Activated CD4-positive, alpha-beta T cell treated with anti-CD3 and anti-CD28 coated beads, Interleukin-2, amount 10 ng/mL, durations not matched to agents 24 days and 14 days (primary cell): ENCODE data around the gene ZNF154. TPM values are rescaled to one million over a fixed set of nuclear protein-coding genes. Genes with fewer than 3 reads are reported as not detected.
A peak's percentile ranks its signal among the peaks of the same experiment; 100 is the strongest.

ENCODE experiments used
- DNase-seq: peaks from one replicate; pipeline ENCODE4 v3.0.0; 2022
- H3K27ac Mint-ChIP-seq: one replicate; pipeline ENCODE4 v1.8.0; 2022; ENCODE audit warnings: mild to moderate bottlenecking, mixed read lengths
- H3K27me3 Mint-ChIP-seq: one replicate; pipeline ENCODE4 v1.8.0; 2022; ENCODE audit warnings: mixed read lengths
- H3K36me3 Mint-ChIP-seq: one replicate; pipeline ENCODE4 v1.8.0; 2022; ENCODE audit warnings: low read depth, mild to moderate bottlenecking, mixed read lengths
- H3K4me1 Mint-ChIP-seq: one replicate; pipeline ENCODE4 v1.8.0; 2021; ENCODE audit warnings: mixed read lengths
- H3K4me3 Mint-ChIP-seq: one replicate; pipeline ENCODE4 v1.8.0; 2022; ENCODE audit warnings: mild to moderate bottlenecking, moderate library complexity, mixed read lengths
- H3K9me3 Mint-ChIP-seq: one replicate; pipeline ENCODE4 v1.8.0; 2021; ENCODE audit warnings: mixed read lengths
- intact Hi-C: fragments of 100-400 bp; cut with micrococcal nuclease; formaldehyde crosslinking; loops from one replicate; pipeline ENCODE4 v1.15.1; 2023
- total RNA-seq: library from RNA; stranded (reverse); gene quantifications from 2 replicates; pipeline ENCODE4 v1.2.3, GENCODE V29; 2022

ZNF154 gene
- total RNA-seq, 1 donor from 2014 or later, result 3.9 TPM

DNA sequence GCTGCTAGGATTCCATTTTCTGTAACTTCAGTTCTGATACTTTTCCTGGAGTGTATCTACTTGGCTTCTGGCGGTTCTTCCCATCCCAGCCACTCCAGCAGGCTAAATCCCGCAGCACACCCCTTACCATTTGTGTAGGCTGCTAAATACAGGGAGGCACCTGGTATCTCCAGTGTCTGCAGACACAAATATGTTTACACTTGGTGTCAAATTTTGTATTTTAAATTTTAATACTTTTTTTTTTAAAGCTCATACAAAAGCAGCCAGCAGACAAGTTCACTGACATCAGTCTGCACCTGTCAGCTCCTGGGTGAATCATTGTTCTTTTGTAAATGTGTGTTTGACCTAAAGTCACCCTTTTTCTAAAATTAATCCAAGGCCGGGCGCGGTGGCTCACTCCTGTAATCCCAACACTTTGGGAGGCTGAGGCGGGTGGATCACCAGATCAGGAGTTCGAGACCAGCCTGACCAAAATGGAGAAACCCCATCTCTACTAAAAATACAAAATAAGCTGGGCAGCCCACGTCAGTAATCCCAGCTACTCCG is 43.7 kb downstream of the ZNF154 start:
- peaks cover 8% of the 10 kb centered on the region for H3K27me3 Mint-ChIP-seq
- peaks cover 10% of the 10 kb centered on the region for H3K9me3 Mint-ChIP-seq
- H3K4me1 Mint-ChIP-seq, result peaks cover 3% of the 10 kb centered on the region
- H3K4me3 Mint-ChIP-seq, result peak overlapping the region; percentile 45
- H3K27ac Mint-ChIP-seq, result no peak overlapping the region
- H3K36me3 Mint-ChIP-seq, result no peaks in the 10 kb centered on the region
- DNase-seq, result no peak
- intact Hi-C loops, result no loop called here

DNA sequence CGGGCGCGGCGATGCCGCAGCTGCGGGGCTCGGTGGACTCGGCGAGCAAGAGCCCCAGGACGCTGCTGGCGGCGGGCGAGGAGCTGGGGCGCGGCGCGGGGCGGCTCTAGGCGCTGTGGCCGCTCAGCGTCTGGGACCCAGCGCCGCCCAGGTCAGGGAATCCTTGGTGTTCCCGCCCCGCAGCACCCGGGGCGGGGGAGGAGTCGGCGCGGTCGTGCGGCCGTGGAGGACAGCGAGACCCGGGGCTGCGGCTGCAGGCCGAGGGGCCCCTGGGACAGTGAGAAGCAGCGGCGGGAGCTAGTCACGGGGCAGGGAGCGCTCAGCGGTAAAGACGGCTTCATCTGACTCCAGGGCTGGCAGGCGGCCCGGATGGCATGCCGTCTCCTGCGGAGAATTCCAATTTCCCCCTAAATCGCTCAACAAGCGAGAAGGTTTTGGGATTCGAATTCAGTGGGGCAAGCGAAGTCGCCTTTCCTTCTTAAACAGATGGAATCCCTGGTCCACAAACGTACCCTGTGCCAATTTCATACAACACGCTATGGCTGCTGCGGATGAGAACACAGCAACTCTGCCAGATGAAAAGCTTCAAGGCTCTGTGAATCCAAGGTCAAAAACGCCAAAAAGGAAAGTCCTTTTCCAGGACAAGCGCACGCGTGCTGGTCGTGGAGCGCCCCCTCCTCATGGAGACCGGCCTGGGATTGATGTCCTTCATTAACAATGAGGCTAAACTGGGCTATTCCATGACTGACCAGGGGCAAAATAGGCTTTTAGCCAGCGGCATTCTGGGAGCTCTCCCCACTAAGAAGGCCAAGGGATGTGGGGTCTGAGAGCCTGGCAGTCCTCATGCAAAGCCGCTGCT is 44.5 kb downstream of the ZNF154 start:
- Mint-ChIP-seq H3K36me3 (no peaks in the 10 kb centered on the region), H3K27me3 (peaks cover 8% of the 10 kb centered on the region), H3K9me3 (peaks cover 14% of the 10 kb centered on the region), H3K4me3 (peak overlapping the region; percentile 87), H3K4me1 (peaks cover 3% of the 10 kb centered on the region), H3K27ac (no peak overlapping the region)
- intact Hi-C loops, result no loop called here
- peak; percentile 59 for DNase-seq

GRCh38 chr19:57656346-57656745 is 52.7 kb downstream of the ZNF154 start:
- peaks cover 60% of the 10 kb centered on the region for H3K9me3 Mint-ChIP-seq

DNA sequence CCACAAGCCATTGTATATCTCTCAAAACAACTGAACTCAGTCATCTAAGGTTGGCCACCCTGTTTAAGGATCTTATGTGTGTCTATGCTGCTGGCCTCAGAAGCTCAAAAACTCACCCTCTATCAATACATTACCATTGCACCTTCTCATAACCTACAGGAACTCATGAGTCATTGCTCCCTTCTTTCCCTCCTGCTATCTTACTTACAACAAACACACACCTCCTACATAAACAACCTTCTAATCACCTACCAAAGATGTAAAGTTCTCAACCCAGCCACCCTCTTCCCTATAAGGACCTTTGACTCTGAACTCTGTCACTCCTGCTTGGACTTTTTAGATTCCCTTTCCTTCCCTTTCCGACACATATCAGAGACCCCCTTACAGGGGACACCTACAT is 53.6 kb downstream of the ZNF154 start:
- peaks cover 3% of the 10 kb centered on the region for H3K36me3 Mint-ChIP-seq
- H3K4me3 Mint-ChIP-seq, result no peak overlapping the region
- intact Hi-C loops, result no loop called here
- H3K27ac Mint-ChIP-seq, result no peak overlapping the region
- peaks cover 58% of the 10 kb centered on the region for H3K9me3 Mint-ChIP-seq
- H3K4me1 Mint-ChIP-seq, result peaks cover 4% of the 10 kb centered on the region
- no peaks in the 10 kb centered on the region for H3K27me3 Mint-ChIP-seq
- DNase-seq, result no peak

More at GRCh38 chr19:57656346-57656745, 52.7 kb downstream of the ZNF154 start:
- H3K27ac Mint-ChIP-seq, result no peak overlapping the region
- no peaks in the 10 kb centered on the region for H3K27me3 Mint-ChIP-seq
- H3K4me3 Mint-ChIP-seq, result no peak overlapping the region
- H3K36me3 Mint-ChIP-seq, result peaks cover 3% of the 10 kb centered on the region
- intact Hi-C loops, result no loop called here
- peaks cover 3% of the 10 kb centered on the region for H3K4me1 Mint-ChIP-seq
- no peak for DNase-seq

GRCh38 chr19:57653689-57654088 is 55.3 kb downstream of the ZNF154 start:
- H3K9me3 Mint-ChIP-seq, result peaks cover 52% of the 10 kb centered on the region
- no peak overlapping the region for H3K27ac Mint-ChIP-seq
- H3K27me3 Mint-ChIP-seq, result no peaks in the 10 kb centered on the region
- peaks cover 3% of the 10 kb centered on the region for H3K36me3 Mint-ChIP-seq
- no peak for DNase-seq
- peaks cover 4% of the 10 kb centered on the region for H3K4me1 Mint-ChIP-seq
- H3K4me3 Mint-ChIP-seq, result no peak overlapping the region
- intact Hi-C loops, result no loop called here

DNA sequence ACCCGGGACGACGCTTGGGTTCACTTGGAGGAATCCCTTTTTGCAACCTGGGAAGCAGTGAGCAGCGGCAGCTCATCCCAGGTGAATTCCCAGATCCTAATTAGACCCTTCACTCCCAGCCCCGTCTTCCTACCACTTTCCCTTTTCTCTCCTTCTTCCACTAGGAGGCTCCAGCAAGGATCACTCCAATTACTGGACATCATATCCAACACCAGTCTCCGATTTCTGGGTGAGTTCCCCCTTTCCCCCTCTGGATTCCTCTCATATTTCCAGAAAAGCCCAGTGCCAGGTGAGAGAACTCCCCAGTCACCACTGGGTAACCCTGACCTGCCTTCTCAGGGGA is 57.4 kb downstream of the ZNF154 start:
- H3K9me3 Mint-ChIP-seq, result peaks cover 63% of the 10 kb centered on the region
- H3K27me3 Mint-ChIP-seq, result no peaks in the 10 kb centered on the region
- peak overlapping the region; percentile 5 for H3K4me3 Mint-ChIP-seq
- peaks cover 4% of the 10 kb centered on the region for H3K4me1 Mint-ChIP-seq
- H3K36me3 Mint-ChIP-seq, result peaks cover 3% of the 10 kb centered on the region
- no peak overlapping the region for H3K27ac Mint-ChIP-seq
- intact Hi-C loops, result no loop called here
- no peak for DNase-seq

DNA sequence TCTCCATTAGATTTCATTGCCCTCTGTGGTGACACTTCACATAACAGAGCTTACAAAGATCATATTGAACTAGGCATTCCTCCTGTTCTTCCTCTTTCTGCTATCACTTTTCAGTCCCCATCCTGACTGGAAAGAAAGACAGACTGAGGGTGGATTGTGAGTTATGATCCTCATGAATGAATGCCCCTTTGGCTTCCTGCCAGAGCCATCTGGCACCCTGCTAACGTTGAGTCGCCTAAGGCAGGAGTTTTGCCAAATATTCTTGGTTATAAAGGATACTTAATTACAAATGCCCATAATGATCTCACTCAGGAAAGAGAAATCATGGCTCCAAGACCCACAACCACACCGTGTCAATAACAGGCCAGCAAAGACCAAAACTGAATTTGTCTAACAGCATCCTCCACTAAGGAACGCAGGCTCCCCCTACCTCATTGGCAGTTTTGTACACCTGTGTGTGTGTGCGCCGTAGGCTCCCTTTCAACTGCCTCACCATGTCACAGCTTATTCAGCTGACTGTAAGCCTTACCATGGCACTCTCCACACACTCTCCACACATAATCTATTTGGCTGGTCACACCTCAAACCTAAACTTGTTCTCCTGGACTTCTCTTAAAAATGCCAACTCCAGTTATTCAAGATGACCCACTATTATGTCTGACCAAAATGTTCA is 60.5 kb downstream of the ZNF154 start:
- intact Hi-C loops, result no loop called here
- no peak overlapping the region for H3K4me3 Mint-ChIP-seq
- peaks cover 45% of the 10 kb centered on the region for H3K9me3 Mint-ChIP-seq
- no peaks in the 10 kb centered on the region for H3K27me3 Mint-ChIP-seq
- H3K4me1 Mint-ChIP-seq, result peaks cover 4% of the 10 kb centered on the region
- no peak overlapping the region for H3K27ac Mint-ChIP-seq
- DNase-seq, result no peak
- H3K36me3 Mint-ChIP-seq, result peaks cover 9% of the 10 kb centered on the region

Other genes starting within 250 kb of the ZNF154 start
- 2.5 and 2.8 TPM in 2 replicates for gene ZNF772, start 231.6 kb downstream of the ZNF154 start, total RNA-seq
- 4.6 and 4.9 TPM in 2 replicates for gene ZNF419, start 221.5 kb downstream of the ZNF154 start, total RNA-seq
- 4.9 and 5.1 TPM in 2 replicates for gene ZNF773, start 209.3 kb downstream of the ZNF154 start, total RNA-seq
- 4.0 and 4.9 TPM in 2 replicates for gene ZNF549, start 181.8 kb downstream of the ZNF154 start, total RNA-seq
- 7.4 and 9.3 TPM in 2 replicates for gene ZNF550, start 149.3 kb downstream of the ZNF154 start, total RNA-seq
- gene ZNF416, start 130.3 kb downstream of the ZNF154 start, total RNA-seq, result 3.4 and 3.5 TPM in 2 replicates
- gene ZIK1, start 125.1 kb downstream of the ZNF154 start, total RNA-seq, result 2.8 and 4.1 TPM in 2 replicates
- 4.5 and 5.7 TPM in 2 replicates for gene ZNF530, start 109.3 kb downstream of the ZNF154 start, total RNA-seq
- gene ZNF134, start 95.0 kb downstream of the ZNF154 start, total RNA-seq, result 7.2 and 9.1 TPM in 2 replicates
- gene ZNF211, start 76.0 kb downstream of the ZNF154 start, total RNA-seq, result 7.7 and 10.0 TPM in 2 replicates
- gene ZSCAN4, start 40.3 kb downstream of the ZNF154 start, total RNA-seq, result not detected in 2 replicates
- gene ZNF551, start 27.2 kb downstream of the ZNF154 start, total RNA-seq, result 10.0 and 10.7 TPM in 2 replicates
- 5.1 and 5.5 TPM in 2 replicates for gene ZNF671, start 18.4 kb upstream of the ZNF154 start, total RNA-seq
- 7.5 and 7.9 TPM in 2 replicates for gene ZNF776, start 37.6 kb upstream of the ZNF154 start, total RNA-seq
- gene ZNF586, start 60.5 kb upstream of the ZNF154 start, total RNA-seq, result 11.5 and 13.5 TPM in 2 replicates
- 9.2 and 9.8 TPM in 2 replicates for gene ZNF552, start 105.7 kb upstream of the ZNF154 start, total RNA-seq
- 25.5 and 27.5 TPM in 2 replicates for gene ZNF587B, start 121.1 kb upstream of the ZNF154 start, total RNA-seq
- 30.1 and 30.9 TPM in 2 replicates for gene ZNF587, start 140.7 kb upstream of the ZNF154 start, total RNA-seq
- gene ZNF814, start 179.8 kb upstream of the ZNF154 start, total RNA-seq, result 17.5 and 17.7 TPM in 2 replicates
- 9.7 and 11.6 TPM in 2 replicates for gene ZNF417, start 207.4 kb upstream of the ZNF154 start, total RNA-seq
- gene ZNF418, start 226.2 kb upstream of the ZNF154 start, total RNA-seq, result 1.2 and 1.5 TPM in 2 replicates
- gene ZNF256, start 238.5 kb upstream of the ZNF154 start, total RNA-seq, result 3.2 and 3.9 TPM in 2 replicates